Transverse colon (tissue), 4 donors: ENCODE measurements around the gene TPSD1. TPM values are rescaled to one million over a fixed set of nuclear protein-coding genes. Genes with fewer than 3 reads are reported as not detected.
"Not testable (repeated sequence)": the region's sequence is repeated elsewhere in the genome, so short reads cannot be mapped to it uniquely, and the experiment has no call there.

Experiments used
- DNase-seq: peaks from one replicate; pipeline ENCODE4 v3.0.0-alpha.2; 2019
- H3K27ac ChIP-seq, 4 donors: fragments of 200-600 bp; sonication (generic); 2 replicates each; pipeline ENCODE4 v1.5.1; 2016 to 2018; ENCODE audit warnings: inconsistent platforms in 4 of 4
- H3K27me3 ChIP-seq: fragments of 200-600 bp; sonication (generic); 2 replicates; pipeline ENCODE4 v1.5.1; 2017; ENCODE audit warnings: inconsistent platforms
- H3K36me3 ChIP-seq, 4 donors: fragments of 200-600 bp; sonication (generic); 2 replicates each; pipeline ENCODE4 v1.5.1; 2017 to 2019; ENCODE audit warnings: inconsistent platforms in 4 of 4
- H3K4me1 ChIP-seq, 4 donors: fragments of 200-600 bp; sonication (generic); 2 replicates each; pipeline ENCODE4 v1.5.1; 2017 to 2020; ENCODE audit warnings: inconsistent platforms in 4 of 4
- H3K4me3 ChIP-seq, 4 donors: fragments of 200-600 bp; sonication (generic); 1 replicate in 1 of 4; 2 replicates in 3 of 4; pipeline versions ENCODE4 v1.5.1 to v1.6.1; 2017 to 2019; ENCODE audit warnings: inconsistent platforms in 4 of 4
- H3K9me3 ChIP-seq, 2 donors: fragments of 200-600 bp; sonication (generic); 2 replicates each; pipeline ENCODE4 v1.5.1; 2017 to 2019; ENCODE audit warnings: inconsistent platforms in 2 of 2
- EP300 ChIP-seq: sonication (generic); formaldehyde crosslinking; IDR thresholded peaks from one replicate; pipeline ENCODE4 v1.6.1; 2017; ENCODE audit warnings: antibody characterized with exemption, low read depth
- POLR2A ChIP-seq: fragments of 450-650 bp; IDR thresholded peaks from one replicate; pipeline ENCODE4 v1.6.1; 2016; ENCODE audit warnings: antibody characterized with exemption, mild to moderate bottlenecking, moderate library complexity
- POLR2AphosphoS5 ChIP-seq, 3 donors: sonication (generic); formaldehyde crosslinking; IDR thresholded peaks; one replicate each; pipeline ENCODE4 v1.6.1; 2016; ENCODE audit warnings: antibody characterized with exemption in 3 of 3
- WGBS, 2 donors: methylation state at CpG; one replicate each; pipeline ENCODE4 v1.1.5; 2018; ENCODE audit warnings: low coverage in 1 of 2; 5-methylcytosine and 5-hydroxymethylcytosine counted together
- in situ Hi-C, 4 donors: fragments of 200-750 bp; cut with MboI; loops; one replicate each; pipeline versions ENCODE4 v1.15.0 to v1.15.1; 2017; ENCODE audit warnings: low sequenced_read_pairs in 3 of 4, low pct_ligation_motif_present in 1 of 4, low pct_unique_long_range_greater_than_20kb in 1 of 4
- intact Hi-C: fragments of 100-400 bp; cut with DNase I; formaldehyde crosslinking; loops from one replicate; pipeline ENCODE4 v1.15.1; 2023; ENCODE audit warnings: low total_unique reads
- total RNA-seq, 4 donors: library from RNA; depleted of rRNA; stranded (reverse); fragments of >200 nt; gene quantifications; one replicate each; pipeline ENCODE4 v1.1.0, GENCODE V29; 2016
- TF ChIP-seq, protein P1 (sequence below), 5 experiments: fragments of 200-600 bp in 3 of 5; fragments of 450-650 bp in 2 of 5; sonication (generic) in 3 of 5; IDR thresholded peaks; 1 replicate in 2 of 5; 2 replicates in 3 of 5; pipeline ENCODE4 v1.5.1; 2016 to 2017; ENCODE audit warnings: antibody characterized with exemption in 5 of 5, inconsistent platforms in 3 of 5, mild to moderate bottlenecking in 2 of 5, moderate library complexity in 1 of 5

The TPSD1 gene
- total RNA-seq, 4 donors from 2014 or later, result 4.6 to 12.0 (median 7.8) TPM; not detected in 1

DNA sequence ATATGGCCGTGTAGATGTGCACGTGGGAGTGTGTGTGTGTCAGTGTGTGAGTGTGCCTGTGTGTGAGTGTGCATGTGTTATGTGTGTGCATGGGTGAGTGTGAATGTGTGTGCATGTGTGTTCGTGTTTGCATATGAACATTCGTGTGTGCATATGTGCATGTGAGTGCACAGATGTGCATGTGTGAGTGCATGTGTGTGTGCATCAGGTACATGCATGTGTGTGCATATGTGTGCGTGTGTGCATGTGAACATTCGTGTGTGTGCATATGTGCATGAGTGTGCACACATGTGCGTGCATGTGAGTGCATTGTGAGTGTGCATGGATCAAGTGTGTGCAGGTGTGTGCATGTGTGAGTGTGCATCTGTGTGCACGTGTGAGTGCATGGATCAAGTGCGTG is 17.9 kb upstream of the TPSD1 start:
- intact Hi-C loops, result no loop called here
- Histone ChIP-seq H3K4me1 (no peaks in the 10 kb centered on the region), H3K27me3 (no peaks in the 10 kb centered on the region), H3K4me3 (no peak overlapping the region), H3K9me3 (no peaks in the 10 kb centered on the region), H3K27ac (no peak overlapping the region), H3K36me3 (no peaks in the 10 kb centered on the region)
- TF ChIP-seq POLR2A, result no peak
- no peak for TF ChIP-seq EP300
- TF ChIP-seq, protein P1, sequence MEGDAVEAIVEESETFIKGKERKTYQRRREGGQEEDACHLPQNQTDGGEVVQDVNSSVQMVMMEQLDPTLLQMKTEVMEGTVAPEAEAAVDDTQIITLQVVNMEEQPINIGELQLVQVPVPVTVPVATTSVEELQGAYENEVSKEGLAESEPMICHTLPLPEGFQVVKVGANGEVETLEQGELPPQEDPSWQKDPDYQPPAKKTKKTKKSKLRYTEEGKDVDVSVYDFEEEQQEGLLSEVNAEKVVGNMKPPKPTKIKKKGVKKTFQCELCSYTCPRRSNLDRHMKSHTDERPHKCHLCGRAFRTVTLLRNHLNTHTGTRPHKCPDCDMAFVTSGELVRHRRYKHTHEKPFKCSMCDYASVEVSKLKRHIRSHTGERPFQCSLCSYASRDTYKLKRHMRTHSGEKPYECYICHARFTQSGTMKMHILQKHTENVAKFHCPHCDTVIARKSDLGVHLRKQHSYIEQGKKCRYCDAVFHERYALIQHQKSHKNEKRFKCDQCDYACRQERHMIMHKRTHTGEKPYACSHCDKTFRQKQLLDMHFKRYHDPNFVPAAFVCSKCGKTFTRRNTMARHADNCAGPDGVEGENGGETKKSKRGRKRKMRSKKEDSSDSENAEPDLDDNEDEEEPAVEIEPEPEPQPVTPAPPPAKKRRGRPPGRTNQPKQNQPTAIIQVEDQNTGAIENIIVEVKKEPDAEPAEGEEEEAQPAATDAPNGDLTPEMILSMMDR (IDR thresholded peaks at IDR 0.05), result no peak
- no peak for TF ChIP-seq POLR2AphosphoS5 (IDR thresholded peaks at IDR 0.05)
- DNase-seq, result no peak
- in situ Hi-C loops, result no loop called here
- 73 to 87% methylated on average over 3 to 9 of the region's 9 CpGs for WGBS, 2 donors

GRCh38 chr16:1238909-1239308 is 17.0 kb upstream of the TPSD1 start:
- 74% methylated on average over 16 of the region's 23 CpGs; no CpG with 5 or more reads in 1 of the 2 donors for WGBS, 2 donors
- H3K9me3 ChIP-seq, H3K36me3 ChIP-seq, intact Hi-C loops, DNase-seq, H3K27ac ChIP-seq, H3K4me1 ChIP-seq, in situ Hi-C loops, H3K4me3 ChIP-seq, H3K27me3 ChIP-seq: not testable (repeated sequence)

- intact Hi-C loops, result not testable (repeated sequence)
- WGBS, 2 donors, result 72% methylated on average over 8 of the region's 9 CpGs; no CpG with 5 or more reads in 1 of the 2 donors
Measured at GRCh38 chr16:1239575-1239974, 16.3 kb upstream of the TPSD1 start.

GRCh38 chr16:1240436-1240835 is 15.4 kb upstream of the TPSD1 start, which contains the start of gene TPSAB1:
Gene TPSAB1 (plus strand): TSS chr16:1240705. CDS start chr16:1240939, 234 bp downstream.
- H3K9me3 ChIP-seq, H3K4me3 ChIP-seq, intact Hi-C loops, DNase-seq, H3K36me3 ChIP-seq, in situ Hi-C loops, H3K4me1 ChIP-seq, H3K27ac ChIP-seq: not testable (repeated sequence)
- H3K27me3 ChIP-seq, result peaks cover 13% of the 10 kb centered on the region
- 55% methylated on average over 7 of the region's 12 CpGs; no CpG with 5 or more reads in 1 of the 2 donors for WGBS, 2 donors

More at GRCh38 chr16:1239575-1239974, 16.3 kb upstream of the TPSD1 start:
- H3K27ac ChIP-seq, H3K27me3 ChIP-seq, H3K9me3 ChIP-seq, H3K4me1 ChIP-seq, H3K4me3 ChIP-seq, H3K36me3 ChIP-seq, in situ Hi-C loops, DNase-seq: not testable (repeated sequence)

DNA sequence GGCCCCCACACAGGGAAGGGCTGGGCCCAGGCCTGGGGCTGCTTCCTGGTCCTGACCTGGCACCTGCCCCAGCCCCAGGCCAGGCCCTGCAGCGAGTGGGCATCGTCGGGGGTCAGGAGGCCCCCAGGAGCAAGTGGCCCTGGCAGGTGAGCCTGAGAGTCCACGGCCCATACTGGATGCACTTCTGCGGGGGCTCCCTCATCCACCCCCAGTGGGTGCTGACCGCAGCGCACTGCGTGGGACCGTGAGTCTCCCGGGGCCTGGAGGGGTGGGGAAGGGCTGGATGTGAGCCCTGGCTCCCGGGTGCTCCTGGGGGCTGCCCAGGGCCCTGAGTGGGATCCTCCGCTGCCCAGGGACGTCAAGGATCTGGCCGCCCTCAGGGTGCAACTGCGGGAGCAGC is 14.8 kb upstream of the TPSD1 start:
- peaks cover 19% of the 10 kb centered on the region for H3K27me3 ChIP-seq
- H3K36me3 ChIP-seq, H3K9me3 ChIP-seq, H3K4me3 ChIP-seq, H3K4me1 ChIP-seq, in situ Hi-C loops, intact Hi-C loops, H3K27ac ChIP-seq, DNase-seq: not testable (repeated sequence)
- WGBS, 2 donors, result no CpG with 5 or more reads among the region's 15 CpGs

DNA sequence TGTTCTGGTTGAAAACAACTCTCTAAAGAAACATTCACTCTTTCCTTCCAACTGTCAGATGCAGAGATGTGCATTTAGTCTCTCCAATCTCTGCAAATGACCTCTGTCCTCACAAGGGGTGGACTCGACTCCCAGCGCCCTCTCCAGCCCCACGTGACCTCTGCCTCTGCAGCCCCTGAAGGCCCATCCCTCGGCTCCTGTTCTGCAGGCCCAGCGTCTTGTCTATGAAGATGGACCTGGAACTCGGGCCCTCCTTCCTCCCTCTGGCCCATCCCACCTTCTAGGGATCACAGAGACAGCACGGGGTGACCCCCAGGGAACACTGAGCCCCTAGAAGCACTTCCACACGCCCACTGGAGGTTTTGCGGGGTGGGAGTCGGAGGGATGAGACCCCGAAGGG is 12.5 kb upstream of the TPSD1 start:
- H3K27ac ChIP-seq, H3K36me3 ChIP-seq, H3K9me3 ChIP-seq, DNase-seq, in situ Hi-C loops, H3K4me1 ChIP-seq, intact Hi-C loops, H3K4me3 ChIP-seq: not testable (repeated sequence)
- peaks cover 29% of the 10 kb centered on the region for H3K27me3 ChIP-seq
- 54% methylated on average over 6 of the region's 11 CpGs; no CpG with 5 or more reads in 1 of the 2 donors for WGBS, 2 donors

DNA sequence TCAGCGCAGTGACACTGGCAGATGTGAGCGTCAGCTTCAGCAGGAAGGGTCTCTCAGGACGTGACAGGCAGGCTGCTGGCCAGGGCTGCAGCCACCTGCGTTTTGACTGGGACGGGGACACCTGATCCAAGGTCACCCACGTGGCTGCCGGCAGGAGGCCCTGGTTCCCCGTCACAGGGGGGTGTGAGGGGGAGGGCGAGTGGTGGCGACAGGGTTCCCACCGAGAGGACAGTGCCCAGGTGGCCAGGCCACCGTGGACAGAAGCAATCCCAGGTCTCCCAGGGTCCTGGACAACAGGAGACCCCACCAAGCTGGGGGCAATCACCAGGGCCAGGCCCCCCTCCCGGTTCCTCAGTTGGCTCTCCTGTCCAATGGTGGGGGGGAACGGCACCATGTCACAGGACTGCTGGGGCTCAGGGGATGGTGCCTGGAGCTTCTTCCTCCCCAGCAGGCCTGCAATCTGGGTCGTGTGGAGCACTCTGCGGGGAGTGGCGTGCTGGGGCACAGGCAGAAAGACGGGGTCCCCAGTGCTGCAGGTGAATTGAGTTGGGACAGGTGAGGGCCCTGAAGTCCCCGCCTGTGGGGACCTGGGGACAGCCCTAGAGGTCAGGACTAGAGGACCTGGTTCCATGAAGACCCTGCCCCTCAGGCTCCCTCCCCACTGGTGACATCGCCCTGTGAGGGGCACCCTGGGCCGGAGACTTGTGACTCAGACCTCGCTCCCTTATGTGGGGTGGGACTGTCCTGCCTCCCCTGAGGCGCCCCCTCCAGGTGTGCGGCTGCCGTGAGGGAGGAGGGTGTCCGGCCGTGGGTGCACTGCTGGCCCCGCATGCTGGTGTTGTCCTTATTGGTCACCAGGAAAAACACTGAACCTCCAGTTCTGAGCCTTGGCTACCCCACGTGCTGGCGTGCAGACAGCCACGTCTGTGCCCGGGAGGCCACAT is 11.7 kb upstream of the TPSD1 start:
- DNase-seq, H3K4me1 ChIP-seq, H3K4me3 ChIP-seq, in situ Hi-C loops, H3K9me3 ChIP-seq, intact Hi-C loops, H3K36me3 ChIP-seq, H3K27ac ChIP-seq: not testable (repeated sequence)
- H3K27me3 ChIP-seq, result peaks cover 29% of the 10 kb centered on the region
- WGBS, 2 donors, result 76 to 81% methylated on average over 4 to 6 of the region's 32 CpGs
